Liver (tissue), 9 donors: ENCODE data around the gene HPS6. TPM values are rescaled to one million over a fixed set of nuclear protein-coding genes. Genes with fewer than 3 reads are reported as not detected.

Source experiments
- DNase-seq: peaks from one replicate; pipeline ENCODE4 v3.0.0-alpha.2; 2017; ENCODE audit warnings: low spot score
- H3K27ac ChIP-seq, 2 donors: one replicate each; pipeline ENCODE4 v1.7.0; 2013; ENCODE audit warnings: inconsistent platforms in 2 of 2, low read length in 2 of 2, control low read depth in 1 of 2, low read depth in 1 of 2, mild to moderate bottlenecking in 1 of 2
- H3K27me3 ChIP-seq, 4 donors: one replicate each; pipeline versions ENCODE4 v1.6.1 to v1.7.0; 2013; ENCODE audit warnings: low read length in 3 of 4, inconsistent platforms in 1 of 4, mild to moderate bottlenecking in 1 of 4, moderate library complexity in 1 of 4; ENCODE audit not compliant: control insufficient read depth in 4 of 4, insufficient read depth in 4 of 4
- H3K36me3 ChIP-seq, 4 donors: one replicate each; pipeline versions ENCODE4 v1.6.1 to v1.7.0; 2013; ENCODE audit warnings: low read length in 3 of 4, mild to moderate bottlenecking in 3 of 4, low read depth in 1 of 4, moderate library complexity in 1 of 4; ENCODE audit not compliant: control insufficient read depth in 4 of 4, insufficient read depth in 3 of 4
- H3K4me1 ChIP-seq, 4 donors: one replicate each; pipeline versions ENCODE4 v1.6.1 to v1.7.0; 2013; ENCODE audit warnings: low read length in 3 of 4, mild to moderate bottlenecking in 3 of 4, moderate library complexity in 1 of 4; ENCODE audit not compliant: control insufficient read depth in 4 of 4, insufficient read depth in 4 of 4
- H3K4me3 ChIP-seq, 3 donors: one replicate each; pipeline versions ENCODE4 v1.6.1 to v1.7.0; 2013; ENCODE audit warnings: low read length in 3 of 3, control low read depth in 1 of 3, low read depth in 1 of 3, mild to moderate bottlenecking in 1 of 3
- H3K9ac ChIP-seq, 2 donors: one replicate each; pipeline ENCODE4 v1.7.0; 2013; ENCODE audit warnings: low read length in 2 of 2, mild to moderate bottlenecking in 2 of 2, moderate library complexity in 2 of 2, control low read depth in 1 of 2, low read depth in 1 of 2
- H3K9me3 ChIP-seq, 4 donors: one replicate each; pipeline versions ENCODE4 v1.6.1 to v1.7.0; 2013; ENCODE audit warnings: low read length in 3 of 4; ENCODE audit not compliant: control insufficient read depth in 4 of 4
- EGR1 ChIP-seq, 2 donors: IDR thresholded peaks; 2 replicates each; pipeline ENCODE4 v1.6.1; 2016 to 2018; ENCODE audit warnings: antibody characterized with exemption in 2 of 2, low read depth in 2 of 2
- FOXA1 ChIP-seq: IDR thresholded peaks from 2 replicates; pipeline ENCODE4 v1.6.1; 2016; ENCODE audit warnings: antibody characterized with exemption
- FOXA2 ChIP-seq: IDR thresholded peaks from 2 replicates; pipeline ENCODE4 v1.6.1; 2016; ENCODE audit warnings: antibody characterized with exemption
- HNF4A ChIP-seq, 2 donors: conservative IDR thresholded peaks; 2 replicates each; pipeline ENCODE4 v1.6.1; 2016; ENCODE audit warnings: antibody characterized with exemption in 2 of 2, mild to moderate bottlenecking in 2 of 2
- HNF4G ChIP-seq: IDR thresholded peaks from 2 replicates; pipeline ENCODE4 v1.6.1; 2016; ENCODE audit warnings: antibody characterized with exemption
- JUND ChIP-seq, 2 donors: IDR thresholded peaks; 2 replicates each; pipeline ENCODE4 v1.6.1; 2016; ENCODE audit warnings: antibody characterized with exemption in 2 of 2
- NR2F2 ChIP-seq: IDR thresholded peaks from 2 replicates; pipeline ENCODE4 v1.6.1; 2016; ENCODE audit warnings: antibody characterized with exemption
- RAD21 ChIP-seq, 2 donors: IDR thresholded peaks; 2 replicates each; pipeline ENCODE4 v1.6.1; 2016; ENCODE audit warnings: antibody characterized with exemption in 2 of 2, mild to moderate bottlenecking in 2 of 2
- RXRA ChIP-seq, 2 donors: IDR thresholded peaks; 2 replicates each; pipeline ENCODE4 v1.6.1; 2017 to 2018; ENCODE audit warnings: antibody characterized with exemption in 2 of 2, mild to moderate bottlenecking in 1 of 2
- SP1 ChIP-seq: IDR thresholded peaks from 2 replicates; pipeline ENCODE4 v1.6.1; 2018; ENCODE audit warnings: antibody characterized with exemption, mild to moderate bottlenecking
- TAF1 ChIP-seq: conservative IDR thresholded peaks from 2 replicates; pipeline ENCODE4 v1.6.1; 2016; ENCODE audit warnings: antibody characterized with exemption, mild to moderate bottlenecking
- YY1 ChIP-seq: IDR thresholded peaks from 2 replicates; pipeline ENCODE4 v1.6.1; 2016; ENCODE audit warnings: antibody characterized with exemption, mild to moderate bottlenecking
- WGBS: extraction: QIAGEN DNeasy Blood & Tissue Kit; methylation state at CpG from one replicate; pipeline ENCODE4 v1.1.7; 2013; 5-methylcytosine and 5-hydroxymethylcytosine counted together
- polyA plus RNA-seq, 2 donors: library from polyadenylated mRNA; stranded (reverse) in 1 of 2; unstranded in 1 of 2; fragments of 200-250 nt in 1 of 2; fragments of >200 nt in 1 of 2; fragmentation: Nextera tagmentation in 1 of 2; extraction: Ambion mirVana in 1 of 2; gene quantifications; one replicate each; pipeline versions ENCODE4 v1.2.1 to v1.2.3, GENCODE V29; 2013 to 2015
- total RNA-seq, 2 donors: library from RNA; depleted of rRNA; stranded (reverse); fragments of >200 nt; gene quantifications; one replicate each; pipeline ENCODE4 v1.2.3, GENCODE V29; 2014
- TF ChIP-seq, protein P1 (sequence below): fragments of 150-350 bp; IDR thresholded peaks from 2 replicates; pipeline ENCODE4 v1.5.1; 2017; ENCODE audit warnings: improper control_type of control experiment, low read depth, low read length; ENCODE audit not compliant: missing input control
- TF ChIP-seq, protein P2 (sequence below): IDR thresholded peaks from 2 replicates; pipeline ENCODE4 v1.6.1; 2016; ENCODE audit warnings: antibody characterized with exemption
- TF ChIP-seq, protein P3 (sequence below): IDR thresholded peaks from 2 replicates; pipeline ENCODE4 v1.6.1; 2016; ENCODE audit warnings: antibody characterized with exemption
- TF ChIP-seq, protein P4 (sequence below): IDR thresholded peaks from 2 replicates; pipeline ENCODE4 v1.6.1; 2016; ENCODE audit warnings: antibody characterized with exemption
- donor health status: healthy.
- donor health status: healthy.
- donor health status: healthy.
- donor health status: healthy.
- donor health status: healthy.

HPS6 gene
- total and polyA plus RNA-seq, 4 donors, result 2.5 to 13.7 (median 10.0) TPM

DNA sequence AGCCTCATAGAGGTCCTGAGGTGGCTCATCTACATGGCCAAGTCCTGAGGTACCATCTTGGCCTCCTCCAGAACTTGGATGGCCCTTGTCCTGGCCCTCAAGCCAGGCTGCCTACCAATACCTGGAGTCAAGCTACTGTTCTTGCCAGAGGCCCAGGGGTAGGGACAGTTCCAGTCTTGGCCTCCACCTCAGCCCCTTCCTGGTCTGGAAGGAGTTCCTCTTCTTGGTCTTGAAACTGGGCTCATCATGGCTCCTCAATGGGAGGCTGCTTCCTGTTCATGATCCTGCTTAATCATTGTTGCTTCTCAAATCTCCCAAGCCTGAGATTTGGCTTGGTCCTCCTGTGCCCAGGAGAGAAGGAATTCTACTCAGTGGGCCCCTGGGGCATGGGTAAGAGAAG is 3.9 kb downstream of the HPS6 start:
- Histone ChIP-seq H3K4me1 (peaks cover 11 to 22% (median 15%) of the 10 kb centered on the region in 4 donors), H3K27ac (no peak overlapping the region), H3K9me3 (no peaks in the 10 kb centered on the region), H3K36me3 (peaks cover 0 to 2% (median 0%) of the 10 kb centered on the region in 4 donors), H3K4me3 (no peak overlapping the region), H3K27me3 (no peaks in the 10 kb centered on the region), H3K9ac (no peak overlapping the region)
- DNase-seq, result no peak
- TF ChIP-seq FOXA1, result no peak
- TF ChIP-seq RXRA (IDR thresholded peaks at IDR 0.05), result no peak
- no peak for TF ChIP-seq FOXA2
- TF ChIP-seq JUND (IDR thresholded peaks at IDR 0.05), result no peak
- no peak for TF ChIP-seq TAF1
- no peak for TF ChIP-seq YY1
- TF ChIP-seq NR2F2, result no peak

DNA sequence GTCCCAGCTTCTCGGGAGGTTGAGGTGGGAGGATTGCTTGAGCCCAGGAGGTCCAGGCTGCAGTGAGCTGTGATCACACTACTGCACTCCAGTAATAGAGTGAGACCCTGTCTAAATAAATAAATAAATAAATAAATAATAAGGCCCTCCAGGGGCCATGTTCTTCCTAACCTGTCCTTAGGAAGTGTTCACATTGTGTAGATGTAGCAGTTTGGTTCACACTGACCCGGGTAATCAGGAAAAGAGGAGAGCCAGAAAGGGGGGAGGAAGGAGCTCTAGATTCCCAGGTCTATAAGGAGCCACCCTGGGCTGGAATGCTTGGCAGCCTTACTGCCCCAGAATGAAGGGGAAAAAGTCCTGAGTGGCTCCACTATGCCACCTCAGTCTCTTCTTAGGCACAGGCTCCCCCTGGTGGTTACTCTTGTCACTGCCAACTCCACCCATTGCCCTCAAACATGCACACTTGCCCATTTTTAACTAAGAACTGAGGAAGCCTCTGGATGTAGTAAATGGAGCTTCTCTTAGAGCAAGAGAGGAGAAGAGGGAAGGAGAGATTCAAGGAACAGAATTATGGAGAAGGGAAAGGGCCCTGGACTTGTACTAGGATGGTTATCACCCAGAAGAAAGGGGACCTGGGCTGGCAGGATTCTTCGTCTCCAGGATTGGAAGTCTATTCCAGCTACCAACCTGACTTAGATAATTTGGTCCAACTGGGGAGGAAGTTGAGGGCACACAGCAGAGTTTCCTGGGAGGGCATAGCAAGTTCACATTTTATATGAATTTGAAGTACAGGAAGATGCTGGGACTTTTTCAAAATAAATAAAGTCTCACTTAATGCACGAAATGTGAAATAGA is 7.8 kb downstream of the HPS6 start:
- 82% methylated on average over 4 of the region's 4 CpGs for WGBS
- TF ChIP-seq, protein P1, sequence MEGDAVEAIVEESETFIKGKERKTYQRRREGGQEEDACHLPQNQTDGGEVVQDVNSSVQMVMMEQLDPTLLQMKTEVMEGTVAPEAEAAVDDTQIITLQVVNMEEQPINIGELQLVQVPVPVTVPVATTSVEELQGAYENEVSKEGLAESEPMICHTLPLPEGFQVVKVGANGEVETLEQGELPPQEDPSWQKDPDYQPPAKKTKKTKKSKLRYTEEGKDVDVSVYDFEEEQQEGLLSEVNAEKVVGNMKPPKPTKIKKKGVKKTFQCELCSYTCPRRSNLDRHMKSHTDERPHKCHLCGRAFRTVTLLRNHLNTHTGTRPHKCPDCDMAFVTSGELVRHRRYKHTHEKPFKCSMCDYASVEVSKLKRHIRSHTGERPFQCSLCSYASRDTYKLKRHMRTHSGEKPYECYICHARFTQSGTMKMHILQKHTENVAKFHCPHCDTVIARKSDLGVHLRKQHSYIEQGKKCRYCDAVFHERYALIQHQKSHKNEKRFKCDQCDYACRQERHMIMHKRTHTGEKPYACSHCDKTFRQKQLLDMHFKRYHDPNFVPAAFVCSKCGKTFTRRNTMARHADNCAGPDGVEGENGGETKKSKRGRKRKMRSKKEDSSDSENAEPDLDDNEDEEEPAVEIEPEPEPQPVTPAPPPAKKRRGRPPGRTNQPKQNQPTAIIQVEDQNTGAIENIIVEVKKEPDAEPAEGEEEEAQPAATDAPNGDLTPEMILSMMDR, result peak; percentile 93
- no peak for TF ChIP-seq SP1
- no peak for TF ChIP-seq RXRA (IDR thresholded peaks at IDR 0.05)
- TF ChIP-seq, protein P2, sequence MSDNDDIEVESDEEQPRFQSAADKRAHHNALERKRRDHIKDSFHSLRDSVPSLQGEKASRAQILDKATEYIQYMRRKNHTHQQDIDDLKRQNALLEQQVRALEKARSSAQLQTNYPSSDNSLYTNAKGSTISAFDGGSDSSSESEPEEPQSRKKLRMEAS, result no peak
- TF ChIP-seq TAF1, result no peak
- no peak for TF ChIP-seq NR2F2
- peak; percentile 90 to 92 for TF ChIP-seq RAD21 (IDR thresholded peaks at IDR 0.05)
- Histone ChIP-seq H3K27me3 (no peaks in the 10 kb centered on the region), H3K36me3 (peaks cover 0 to under 1% (median 0%) of the 10 kb centered on the region in 4 donors), H3K27ac (no peak overlapping the region), H3K9me3 (no peaks in the 10 kb centered on the region), H3K4me1 (no peaks in the 10 kb centered on the region), H3K9ac (no peak overlapping the region), H3K4me3 (no peak overlapping the region)
- DNase-seq, result peak; percentile 86

DNA sequence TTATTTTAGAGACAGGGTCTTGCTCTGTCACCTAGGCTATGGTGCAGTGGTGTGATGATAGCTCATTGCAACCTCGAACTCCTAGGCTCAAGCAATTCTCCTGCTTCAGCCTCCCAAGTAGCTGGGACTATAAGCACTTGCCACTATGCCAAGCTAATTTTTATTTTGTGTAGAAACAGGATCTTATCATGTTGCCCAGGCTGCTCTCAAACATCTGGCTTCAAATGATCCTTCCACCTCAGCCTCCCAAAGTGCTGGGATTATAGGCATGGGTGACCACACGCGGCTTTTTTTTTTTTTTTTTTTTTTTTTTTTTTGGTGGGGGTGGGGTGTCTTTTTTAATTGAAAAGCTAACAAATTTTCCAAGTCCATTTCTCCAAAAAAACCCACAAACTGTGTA is 18.4 kb downstream of the HPS6 start:
- H3K9ac ChIP-seq, result no peak overlapping the region
- H3K9me3 ChIP-seq, result no peaks in the 10 kb centered on the region
- DNase-seq, result no peak
- H3K27ac ChIP-seq, result no peak overlapping the region
- TF ChIP-seq HNF4A (conservative IDR thresholded peaks at IDR 0.05) (no peak), FOXA1 (no peak), SP1 (no peak), TAF1 (no peak), YY1 (no peak), JUND (IDR thresholded peaks at IDR 0.05) (no peak), EGR1 (IDR thresholded peaks at IDR 0.05; ENCODE audit: low read depth in 2 of 2) (no peak), HNF4G (no peak), NR2F2 (no peak)
- TF ChIP-seq, protein P2, result no peak
- TF ChIP-seq, protein P3, sequence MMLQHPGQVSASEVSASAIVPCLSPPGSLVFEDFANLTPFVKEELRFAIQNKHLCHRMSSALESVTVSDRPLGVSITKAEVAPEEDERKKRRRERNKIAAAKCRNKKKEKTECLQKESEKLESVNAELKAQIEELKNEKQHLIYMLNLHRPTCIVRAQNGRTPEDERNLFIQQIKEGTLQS, result no peak
- TF ChIP-seq, protein P4, sequence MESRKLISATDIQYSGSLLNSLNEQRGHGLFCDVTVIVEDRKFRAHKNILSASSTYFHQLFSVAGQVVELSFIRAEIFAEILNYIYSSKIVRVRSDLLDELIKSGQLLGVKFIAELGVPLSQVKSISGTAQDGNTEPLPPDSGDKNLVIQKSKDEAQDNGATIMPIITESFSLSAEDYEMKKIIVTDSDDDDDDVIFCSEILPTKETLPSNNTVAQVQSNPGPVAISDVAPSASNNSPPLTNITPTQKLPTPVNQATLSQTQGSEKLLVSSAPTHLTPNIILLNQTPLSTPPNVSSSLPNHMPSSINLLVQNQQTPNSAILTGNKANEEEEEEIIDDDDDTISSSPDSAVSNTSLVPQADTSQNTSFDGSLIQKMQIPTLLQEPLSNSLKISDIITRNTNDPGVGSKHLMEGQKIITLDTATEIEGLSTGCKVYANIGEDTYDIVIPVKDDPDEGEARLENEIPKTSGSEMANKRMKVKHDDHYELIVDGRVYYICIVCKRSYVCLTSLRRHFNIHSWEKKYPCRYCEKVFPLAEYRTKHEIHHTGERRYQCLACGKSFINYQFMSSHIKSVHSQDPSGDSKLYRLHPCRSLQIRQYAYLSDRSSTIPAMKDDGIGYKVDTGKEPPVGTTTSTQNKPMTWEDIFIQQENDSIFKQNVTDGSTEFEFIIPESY, result no peak
- no peaks in the 10 kb centered on the region for H3K4me1 ChIP-seq
- WGBS, result 88% methylated on average over 3 of the region's 3 CpGs
- H3K4me3 ChIP-seq, result no peak overlapping the region
- no peaks in the 10 kb centered on the region for H3K36me3 ChIP-seq
- H3K27me3 ChIP-seq, result no peaks in the 10 kb centered on the region
